ENCODE results near the gene MAP3K2. TPM values are rescaled to one million over a fixed set of nuclear protein-coding genes. Genes with fewer than 3 reads are reported as not detected.

MAP3K2 gene
- total RNA-seq, 2 experiments from 2014 or later = 33.4 to 34.9 TPM

- Mint-ChIP-seq H3K9me3 (peaks cover 39% of the 10 kb centered on the region), H3K27me3 (no peaks in the 10 kb centered on the region), H3K27ac (no peak overlapping the region), H3K4me1 (ENCODE audit: low read depth) (peaks cover 31% of the 10 kb centered on the region), H3K36me3 (peaks cover 26% of the 10 kb centered on the region), H3K4me3 (no peak overlapping the region)
- ChIA-PET CTCF (no interaction called here), POLR2A (no interaction called here)
- no peak for DNase-seq
- intact Hi-C loops (cut with micrococcal nuclease) = no loop called here
These were observed 17.8 kb downstream of the MAP3K2 start for GRCh38 chr2:127370010-127370409.

GRCh38 chr2:127365211-127365643 lies 22.5 kb downstream of the MAP3K2 start:
- Mint-ChIP-seq H3K27me3 (no peaks in the 10 kb centered on the region), H3K36me3 (peaks cover 9% of the 10 kb centered on the region), H3K4me1 (ENCODE audit: low read depth) (peaks cover 52% of the 10 kb centered on the region), H3K4me3 (no peak overlapping the region), H3K9me3 (peaks cover 7% of the 10 kb centered on the region), H3K27ac (no peak overlapping the region)
- intact Hi-C loops (cut with micrococcal nuclease) = no loop called here
- CTCF ChIA-PET = interaction anchor here (0.7 to 3.9 kb wide), 7 partner anchors 8 to 114 kb away, joined by 3 to 22 read pairs (median 4); no protein-coding TSS in a partner anchor
- POLR2A ChIA-PET = interaction anchor here (1.1 kb wide), 1 partner anchor 9 kb away, joined by 4 read pairs; no protein-coding TSS in a partner anchor
- DNase-seq = no peak

- POLR2A ChIA-PET = no interaction called here
- no peak overlapping the region for H3K4me3 Mint-ChIP-seq
- peaks cover 66% of the 10 kb centered on the region for H3K4me1 Mint-ChIP-seq (ENCODE audit: low read depth)
- intact Hi-C loops (cut with micrococcal nuclease) = no loop called here
- H3K9me3 Mint-ChIP-seq = no peaks in the 10 kb centered on the region
- no peak for DNase-seq
- H3K36me3 Mint-ChIP-seq = no peaks in the 10 kb centered on the region
- H3K27me3 Mint-ChIP-seq = no peaks in the 10 kb centered on the region
- CTCF ChIA-PET = interaction anchor here (3.9 kb wide), 1 partner anchor 116 kb away, joined by 22 read pairs; no protein-coding TSS in a partner anchor
- no peak overlapping the region for H3K27ac Mint-ChIP-seq
These were observed 24.8 kb downstream of the MAP3K2 start for GRCh38 chr2:127362971-127363370.

GRCh38 chr2:127361929-127362885 lies 25.6 kb downstream of the MAP3K2 start:
- Mint-ChIP-seq H3K9me3 (no peaks in the 10 kb centered on the region), H3K36me3 (no peaks in the 10 kb centered on the region), H3K4me3 (no peak overlapping the region), H3K27me3 (no peaks in the 10 kb centered on the region), H3K4me1 (ENCODE audit: low read depth) (peaks cover 65% of the 10 kb centered on the region), H3K27ac (no peak overlapping the region)
- no peak for DNase-seq
- ChIA-PET CTCF (interaction anchor here (0.9 kb wide), 1 partner anchor 117 kb away, joined by 4 read pairs; no protein-coding TSS in a partner anchor), POLR2A (no interaction called here)
- intact Hi-C loops (cut with micrococcal nuclease) = no loop called here

- ChIA-PET POLR2A (no interaction called here), CTCF (interaction anchor here (1.5 kb wide), 1 partner anchor 119 kb away, joined by 3 read pairs; no protein-coding TSS in a partner anchor)
- intact Hi-C loops (cut with micrococcal nuclease) = no loop called here
- Mint-ChIP-seq H3K4me1 (ENCODE audit: low read depth) (peaks cover 56% of the 10 kb centered on the region), H3K4me3 (no peak overlapping the region), H3K27me3 (no peaks in the 10 kb centered on the region), H3K36me3 (no peaks in the 10 kb centered on the region), H3K27ac (no peak overlapping the region), H3K9me3 (no peaks in the 10 kb centered on the region)
- DNase-seq = no peak
These were observed 27.5 kb downstream of the MAP3K2 start for GRCh38 chr2:127360242-127360641.

- ChIA-PET CTCF (interaction anchor here (1.5 kb wide), 1 partner anchor 120 kb away, joined by 3 read pairs; no protein-coding TSS in a partner anchor), POLR2A (no interaction called here)
- no peak for DNase-seq
- Mint-ChIP-seq H3K4me1 (ENCODE audit: low read depth) (peaks cover 56% of the 10 kb centered on the region), H3K9me3 (no peaks in the 10 kb centered on the region), H3K27ac (no peak overlapping the region), H3K27me3 (no peaks in the 10 kb centered on the region), H3K36me3 (no peaks in the 10 kb centered on the region), H3K4me3 (no peak overlapping the region)
- intact Hi-C loops (cut with micrococcal nuclease) = no loop called here
These were observed 28.3 kb downstream of the MAP3K2 start for GRCh38 chr2:127359520-127359919.

GRCh38 chr2:127358971-127359370 lies 28.8 kb downstream of the MAP3K2 start:
- Mint-ChIP-seq H3K36me3 (no peaks in the 10 kb centered on the region), H3K9me3 (no peaks in the 10 kb centered on the region), H3K27ac (no peak overlapping the region), H3K4me3 (no peak overlapping the region), H3K27me3 (no peaks in the 10 kb centered on the region), H3K4me1 (ENCODE audit: low read depth) (peaks cover 53% of the 10 kb centered on the region)
- intact Hi-C loops (cut with micrococcal nuclease) = no loop called here
- no peak for DNase-seq
- ChIA-PET CTCF (no interaction called here), POLR2A (interaction anchor here (0.7 kb wide), 1 partner anchor 97 kb away, joined by 3 read pairs; no protein-coding TSS in a partner anchor)

GRCh38 chr2:127358044-127358443 lies 29.7 kb downstream of the MAP3K2 start:
- CTCF ChIA-PET = interaction anchor here (0.6 to 1.5 kb wide), 3 partner anchors 8 to 161 kb away, joined by 3 to 5 read pairs (median 3); no protein-coding TSS in a partner anchor

GRCh38 chr2:127357591-127357990 lies 30.2 kb downstream of the MAP3K2 start:
- POLR2A ChIA-PET = no interaction called here
- Mint-ChIP-seq H3K27ac (no peak overlapping the region), H3K36me3 (no peaks in the 10 kb centered on the region), H3K27me3 (no peaks in the 10 kb centered on the region), H3K9me3 (no peaks in the 10 kb centered on the region), H3K4me3 (no peak overlapping the region), H3K4me1 (ENCODE audit: low read depth) (peaks cover 45% of the 10 kb centered on the region)
- intact Hi-C loops (cut with micrococcal nuclease) = no loop called here
- DNase-seq = no peak
- CTCF ChIA-PET = interaction anchor here (0.6 to 1.5 kb wide), 3 partner anchors 8 to 161 kb away, joined by 3 to 5 read pairs (median 3); no protein-coding TSS in a partner anchor

More at GRCh38 chr2:127358044-127358443, 29.7 kb downstream of the MAP3K2 start:
- POLR2A ChIA-PET = interaction anchor here (0.7 kb wide), 1 partner anchor 98 kb away, joined by 3 read pairs; no protein-coding TSS in a partner anchor
- no peaks in the 10 kb centered on the region for H3K27me3 Mint-ChIP-seq
- H3K4me3 Mint-ChIP-seq = no peak overlapping the region
- peaks cover 45% of the 10 kb centered on the region for H3K4me1 Mint-ChIP-seq (ENCODE audit: low read depth)
- no peaks in the 10 kb centered on the region for H3K9me3 Mint-ChIP-seq
- H3K27ac Mint-ChIP-seq = no peak overlapping the region
- H3K36me3 Mint-ChIP-seq = no peaks in the 10 kb centered on the region
- intact Hi-C loops (cut with micrococcal nuclease) = no loop called here
- no peak for DNase-seq

GRCh38 chr2:127356531-127356930 lies 31.2 kb downstream of the MAP3K2 start:
- POLR2A ChIA-PET = no interaction called here
- DNase-seq = no peak
- no peaks in the 10 kb centered on the region for H3K27me3 Mint-ChIP-seq
- intact Hi-C loops (cut with micrococcal nuclease) = no loop called here
- H3K36me3 Mint-ChIP-seq = no peaks in the 10 kb centered on the region
- no peaks in the 10 kb centered on the region for H3K9me3 Mint-ChIP-seq
- peaks cover 44% of the 10 kb centered on the region for H3K4me1 Mint-ChIP-seq (ENCODE audit: low read depth)
- CTCF ChIA-PET = interaction anchor here (0.6 to 1.5 kb wide), 6 partner anchors 9 to 123 kb away, joined by 3 to 9 read pairs (median 5); no protein-coding TSS in a partner anchor
- H3K4me3 Mint-ChIP-seq = no peak overlapping the region
- no peak overlapping the region for H3K27ac Mint-ChIP-seq

- no peak overlapping the region for H3K27ac Mint-ChIP-seq
- no peak overlapping the region for H3K4me3 Mint-ChIP-seq
- ChIA-PET POLR2A (no interaction called here), CTCF (interaction anchor here (1.0 to 1.2 kb wide), 4 partner anchors 10 to 124 kb away, joined by 4 to 9 read pairs (median 6); no protein-coding TSS in a partner anchor)
- H3K9me3 Mint-ChIP-seq = no peaks in the 10 kb centered on the region
- DNase-seq = peak; percentile 27
- no peaks in the 10 kb centered on the region for H3K36me3 Mint-ChIP-seq
- no peaks in the 10 kb centered on the region for H3K27me3 Mint-ChIP-seq
- H3K4me1 Mint-ChIP-seq (ENCODE audit: low read depth) = peaks cover 44% of the 10 kb centered on the region
- intact Hi-C loops (cut with micrococcal nuclease) = loop anchor here (1.0 to 2.0 kb wide), 3 partner anchors 23 to 123 kb away; no protein-coding TSS in a partner anchor
These were observed 32.3 kb downstream of the MAP3K2 start for GRCh38 chr2:127355407-127356008.
